ENCODE measurements around the gene FBXO34. TPM values are rescaled to one million over a fixed set of nuclear protein-coding genes. Genes with fewer than 3 reads are reported as not detected.
A peak's percentile ranks its signal among the peaks of the same experiment; 100 is the strongest.

The FBXO34 gene
- total and polyA plus RNA-seq, 7 donors, result 6.1 to 57.4 (median 25.8) TPM

- WGBS, 3 donors, result 18 to 24% (median 21%) methylated on average over 2 of the region's 2 CpGs
- peak overlapping the region; percentile 96 for H3K27ac ChIP-seq
- DNase-seq (no peak), ATAC-seq (no peak)
- no peak for TF ChIP-seq CTCF (IDR thresholded peaks at IDR 0.05)
- no peaks in the 10 kb centered on the region for H3K9me3 ChIP-seq
- no peaks in the 10 kb centered on the region for H3K36me3 ChIP-seq (ENCODE audit: insufficient read depth in 1 of 2, low read depth in 1 of 2)
- intact Hi-C loops (cut with DNase I), result loop anchor here (2.0 to 10.0 kb wide), 4 partner anchors 30 to 312 kb away; partner anchors contain the start of gene KTN1 (in 1 of the 2)
- no peaks in the 10 kb centered on the region for H3K27me3 ChIP-seq (ENCODE audit: insufficient read depth in 3 of 3, low read length in 2 of 3)
- H3K4me1 ChIP-seq, result peaks cover 30% of the 10 kb centered on the region
- H3K4me3 ChIP-seq, result peak overlapping the region; percentile 93
Measured at GRCh38 chr14:55272922-55273321, 1.7 kb downstream of the FBXO34 start.

GRCh38 chr14:55274146-55274545 lies 2.9 kb downstream of the FBXO34 start:
- peak overlapping the region; percentile 93 for H3K4me3 ChIP-seq
- no peak for TF ChIP-seq CTCF (IDR thresholded peaks at IDR 0.05)
- peak overlapping the region; percentile 96 for H3K27ac ChIP-seq
- peaks cover 33% of the 10 kb centered on the region for H3K4me1 ChIP-seq
- no peaks in the 10 kb centered on the region for H3K36me3 ChIP-seq (ENCODE audit: insufficient read depth in 1 of 2, low read depth in 1 of 2)
- H3K27me3 ChIP-seq (ENCODE audit: insufficient read depth in 3 of 3, low read length in 2 of 3), result no peaks in the 10 kb centered on the region
- intact Hi-C loops (cut with DNase I), result loop anchor here (5.0 to 10.0 kb wide), 3 partner anchors 78 to 311 kb away; partner anchors contain the start of gene KTN1 (in 1 of the 2)
- DNase-seq (no peak), ATAC-seq (peak in 1 of 4 donors; percentile 24)
- H3K9me3 ChIP-seq, result no peaks in the 10 kb centered on the region
- 10 to 18% (median 15%) methylated on average over 3 of the region's 3 CpGs for WGBS, 3 donors

- Histone ChIP-seq H3K9me3 (no peaks in the 10 kb centered on the region), H3K27ac (peak overlapping the region; percentile 96), H3K4me3 (peak overlapping the region; percentile 93), H3K27me3 (ENCODE audit: insufficient read depth in 3 of 3, low read length in 2 of 3) (no peaks in the 10 kb centered on the region), H3K4me1 (peaks cover 33% of the 10 kb centered on the region), H3K36me3 (ENCODE audit: insufficient read depth in 1 of 2, low read depth in 1 of 2) (peaks cover 0 to 3% of the 10 kb centered on the region in 2 donors)
- intact Hi-C loops (cut with DNase I), result loop anchor here (5.0 to 10.0 kb wide), 4 partner anchors 38 to 310 kb away; partner anchors contain the start of gene KTN1 (in 1 of the 2)
- no peak for DNase-seq
- no peak for ATAC-seq
- 11 to 25% (median 12%) methylated on average over 1 of the region's 1 CpG for WGBS, 3 donors
- TF ChIP-seq CTCF (IDR thresholded peaks at IDR 0.05), result no peak
Measured at GRCh38 chr14:55274751-55275150, 3.5 kb downstream of the FBXO34 start.

GRCh38 chr14:55276736-55277135 lies 5.5 kb downstream of the FBXO34 start:
- 89 to 90% (median 89%) methylated on average over 3 of the region's 3 CpGs for WGBS, 3 donors
- no peak for ATAC-seq
- intact Hi-C loops (cut with DNase I), result loop anchor here (5.0 to 10.0 kb wide), 2 partner anchors 36 to 308 kb away; partner anchors contain the start of gene KTN1 (in 1 of the 2)

More at GRCh38 chr14:55276736-55277135, 5.5 kb downstream of the FBXO34 start:
- DNase-seq, result no peak
- Histone ChIP-seq H3K27me3 (ENCODE audit: insufficient read depth in 3 of 3, low read length in 2 of 3) (no peaks in the 10 kb centered on the region), H3K4me1 (peaks cover 40% of the 10 kb centered on the region), H3K27ac (peak overlapping the region; percentile 54), H3K4me3 (no peak overlapping the region), H3K36me3 (ENCODE audit: insufficient read depth in 1 of 2, low read depth in 1 of 2) (peaks cover 0 to 3% of the 10 kb centered on the region in 2 donors), H3K9me3 (no peaks in the 10 kb centered on the region)
- TF ChIP-seq CTCF (IDR thresholded peaks at IDR 0.05), result no peak

All from psoas muscle (tissue), 8 donors.